HUES6 (cell line): ENCODE data around the gene ELAPOR1.
A peak's percentile ranks its signal among the peaks of the same experiment; 100 is the strongest.

Source experiments
- H3K27ac ChIP-seq: 2 replicates; pipeline ENCODE4 v1.7.0; 2013; ENCODE audit warnings: low read depth, mild to moderate bottlenecking, low read length, inconsistent platforms
- H3K27me3 ChIP-seq: 2 replicates; pipeline ENCODE4 v1.6.1; 2013; ENCODE audit warnings: low read length; ENCODE audit not compliant: control insufficient read depth, insufficient read depth
- H3K36me3 ChIP-seq: 2 replicates; pipeline ENCODE4 v1.6.1; 2013; ENCODE audit warnings: low read length; ENCODE audit not compliant: control insufficient read depth, insufficient read depth
- H3K4me1 ChIP-seq: 2 replicates; pipeline ENCODE4 v1.6.1; 2013; ENCODE audit warnings: low read length; ENCODE audit not compliant: control insufficient read depth, insufficient read depth
- H3K4me3 ChIP-seq: 2 replicates; pipeline ENCODE4 v1.5.1; 2013; ENCODE audit warnings: low read depth, low read length
- H3K9ac ChIP-seq: one replicate; pipeline ENCODE4 v1.6.1; 2013; ENCODE audit warnings: mild to moderate bottlenecking, low read length
- H3K9me3 ChIP-seq: 2 replicates; pipeline ENCODE4 v1.6.1; 2013; ENCODE audit warnings: low read depth, low read length; ENCODE audit not compliant: control insufficient read depth, insufficient read depth

ELAPOR1 gene, protein sequence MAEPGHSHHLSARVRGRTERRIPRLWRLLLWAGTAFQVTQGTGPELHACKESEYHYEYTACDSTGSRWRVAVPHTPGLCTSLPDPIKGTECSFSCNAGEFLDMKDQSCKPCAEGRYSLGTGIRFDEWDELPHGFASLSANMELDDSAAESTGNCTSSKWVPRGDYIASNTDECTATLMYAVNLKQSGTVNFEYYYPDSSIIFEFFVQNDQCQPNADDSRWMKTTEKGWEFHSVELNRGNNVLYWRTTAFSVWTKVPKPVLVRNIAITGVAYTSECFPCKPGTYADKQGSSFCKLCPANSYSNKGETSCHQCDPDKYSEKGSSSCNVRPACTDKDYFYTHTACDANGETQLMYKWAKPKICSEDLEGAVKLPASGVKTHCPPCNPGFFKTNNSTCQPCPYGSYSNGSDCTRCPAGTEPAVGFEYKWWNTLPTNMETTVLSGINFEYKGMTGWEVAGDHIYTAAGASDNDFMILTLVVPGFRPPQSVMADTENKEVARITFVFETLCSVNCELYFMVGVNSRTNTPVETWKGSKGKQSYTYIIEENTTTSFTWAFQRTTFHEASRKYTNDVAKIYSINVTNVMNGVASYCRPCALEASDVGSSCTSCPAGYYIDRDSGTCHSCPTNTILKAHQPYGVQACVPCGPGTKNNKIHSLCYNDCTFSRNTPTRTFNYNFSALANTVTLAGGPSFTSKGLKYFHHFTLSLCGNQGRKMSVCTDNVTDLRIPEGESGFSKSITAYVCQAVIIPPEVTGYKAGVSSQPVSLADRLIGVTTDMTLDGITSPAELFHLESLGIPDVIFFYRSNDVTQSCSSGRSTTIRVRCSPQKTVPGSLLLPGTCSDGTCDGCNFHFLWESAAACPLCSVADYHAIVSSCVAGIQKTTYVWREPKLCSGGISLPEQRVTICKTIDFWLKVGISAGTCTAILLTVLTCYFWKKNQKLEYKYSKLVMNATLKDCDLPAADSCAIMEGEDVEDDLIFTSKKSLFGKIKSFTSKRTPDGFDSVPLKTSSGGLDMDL

DNA sequence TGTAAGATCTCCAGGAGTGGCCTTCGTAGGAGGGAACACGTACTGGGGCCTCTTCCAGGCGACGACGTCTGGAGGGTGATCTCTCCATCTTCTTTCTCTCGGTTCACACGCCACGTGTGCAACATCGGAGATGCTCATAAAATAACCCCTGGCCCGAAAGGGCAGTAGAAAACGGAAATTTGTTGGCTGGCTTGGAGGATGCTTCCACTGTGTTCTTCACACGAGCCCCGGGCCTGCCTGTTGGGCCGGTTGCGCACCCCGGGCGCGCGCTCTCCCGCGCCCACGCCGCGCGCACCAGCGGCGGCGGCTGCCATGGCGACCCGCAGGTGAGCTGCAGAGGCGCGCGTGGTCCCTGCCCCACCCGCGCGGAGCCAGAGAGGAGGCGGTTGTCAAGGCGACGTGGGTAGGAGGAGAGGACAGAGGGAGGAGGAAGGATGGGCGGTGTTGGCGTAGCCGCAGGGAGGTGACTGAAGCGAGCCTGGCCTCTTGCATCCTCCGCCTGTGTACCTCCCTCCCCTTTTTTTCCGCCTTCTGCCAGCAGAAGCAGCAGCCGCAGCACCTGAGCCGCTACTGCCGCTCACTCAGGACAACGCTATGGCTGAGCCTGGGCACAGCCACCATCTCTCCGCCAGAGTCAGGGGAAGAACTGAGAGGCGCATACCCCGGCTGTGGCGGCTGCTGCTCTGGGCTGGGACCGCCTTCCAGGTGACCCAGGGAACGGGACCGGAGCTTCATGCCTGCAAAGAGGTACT lies at the start of gene ELAPOR1:
ELAPOR1 (plus strand) TSS at position 526 of the 752 bp plus-strand sequence; CDS start at position 595, 69 bp downstream.
- H3K27ac ChIP-seq, result no peak within 1 kb of the TSS
- peaks cover 67% of the 10 kb centered on the region for H3K27me3 ChIP-seq
- H3K4me3 ChIP-seq, result peak within 1 kb of the TSS; percentile 61
- H3K9me3 ChIP-seq, result no peaks in the 10 kb centered on the region
- no peaks in the 10 kb centered on the region for H3K36me3 ChIP-seq
- no peak within 1 kb of the TSS for H3K9ac ChIP-seq
- H3K4me1 ChIP-seq, result no peaks in the 10 kb centered on the region; the same call in 1 of the 2 replicates

DNA sequence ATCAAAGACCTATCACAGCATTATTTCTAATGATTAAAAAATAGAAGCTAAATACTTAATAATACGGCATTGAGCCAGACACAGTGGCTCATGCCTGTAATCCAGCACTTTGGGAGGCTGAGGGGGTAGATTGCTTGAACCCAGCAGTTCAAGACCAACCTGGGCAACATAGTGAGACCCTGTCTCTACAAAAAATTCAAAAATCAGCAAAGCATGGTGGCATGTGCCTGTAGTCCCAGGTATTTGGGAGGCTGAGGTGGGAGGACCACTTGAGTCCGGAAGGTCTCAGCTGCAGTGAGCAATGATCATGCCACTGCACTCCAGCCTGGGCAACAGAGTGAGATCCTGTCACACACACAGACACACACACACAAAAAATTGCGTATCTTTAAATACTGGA lies 48.8 kb upstream of the ELAPOR1 start:
- Histone ChIP-seq H3K27ac (no peak overlapping the region), H3K36me3 (peaks cover 54% of the 10 kb centered on the region), H3K9ac (no peak overlapping the region), H3K27me3 (no peaks in the 10 kb centered on the region), H3K9me3 (no peaks in the 10 kb centered on the region), H3K4me3 (no peak overlapping the region), H3K4me1 (no peaks in the 10 kb centered on the region)

DNA sequence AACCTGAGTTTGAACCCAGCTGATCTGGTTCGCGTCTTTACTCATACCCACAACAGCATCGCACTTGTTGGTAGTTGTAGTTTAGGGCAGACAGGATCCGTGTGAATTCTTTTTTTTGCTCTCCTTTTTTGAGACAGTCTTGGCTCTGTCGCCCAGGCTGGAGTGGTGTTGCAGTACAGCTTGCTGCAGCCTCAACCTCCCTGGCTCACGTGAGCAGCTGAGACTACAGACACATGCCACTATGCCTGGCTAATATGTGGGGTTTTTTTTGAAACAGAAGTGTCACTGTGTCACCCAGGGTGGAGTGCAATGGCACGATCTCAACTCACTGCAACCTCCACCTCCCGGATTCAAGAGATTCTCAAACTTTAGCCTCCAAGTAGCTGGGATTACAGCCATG lies 46.0 kb upstream of the ELAPOR1 start:
- peaks cover 59% of the 10 kb centered on the region for H3K36me3 ChIP-seq
- no peak overlapping the region for H3K27ac ChIP-seq
- no peak overlapping the region for H3K9ac ChIP-seq
- H3K4me1 ChIP-seq, result no peaks in the 10 kb centered on the region
- H3K4me3 ChIP-seq, result no peak overlapping the region
- H3K9me3 ChIP-seq, result no peaks in the 10 kb centered on the region
- H3K27me3 ChIP-seq, result no peaks in the 10 kb centered on the region

DNA sequence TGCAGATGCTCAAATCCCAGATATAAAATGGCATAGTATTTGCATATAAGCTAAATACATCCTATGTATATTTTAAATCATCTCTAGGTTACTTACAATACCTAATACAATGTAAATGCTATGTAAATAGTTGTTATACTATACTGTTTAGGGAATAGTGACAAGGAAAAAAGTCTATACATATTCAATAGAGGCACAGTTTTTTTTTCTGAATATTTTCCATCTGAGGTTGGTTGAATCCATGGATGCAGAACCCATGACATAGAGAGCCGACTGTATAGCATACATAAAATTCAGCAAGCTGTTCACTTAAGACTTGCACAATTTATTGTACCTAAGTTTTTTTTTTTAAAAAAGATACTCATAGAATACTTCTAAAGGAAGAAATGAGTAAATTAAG lies 44.6 kb upstream of the ELAPOR1 start:
- Histone ChIP-seq H3K9me3 (no peaks in the 10 kb centered on the region), H3K4me3 (no peak overlapping the region), H3K36me3 (peaks cover 58% of the 10 kb centered on the region), H3K27me3 (no peaks in the 10 kb centered on the region), H3K27ac (no peak overlapping the region), H3K9ac (no peak overlapping the region), H3K4me1 (no peaks in the 10 kb centered on the region)

DNA sequence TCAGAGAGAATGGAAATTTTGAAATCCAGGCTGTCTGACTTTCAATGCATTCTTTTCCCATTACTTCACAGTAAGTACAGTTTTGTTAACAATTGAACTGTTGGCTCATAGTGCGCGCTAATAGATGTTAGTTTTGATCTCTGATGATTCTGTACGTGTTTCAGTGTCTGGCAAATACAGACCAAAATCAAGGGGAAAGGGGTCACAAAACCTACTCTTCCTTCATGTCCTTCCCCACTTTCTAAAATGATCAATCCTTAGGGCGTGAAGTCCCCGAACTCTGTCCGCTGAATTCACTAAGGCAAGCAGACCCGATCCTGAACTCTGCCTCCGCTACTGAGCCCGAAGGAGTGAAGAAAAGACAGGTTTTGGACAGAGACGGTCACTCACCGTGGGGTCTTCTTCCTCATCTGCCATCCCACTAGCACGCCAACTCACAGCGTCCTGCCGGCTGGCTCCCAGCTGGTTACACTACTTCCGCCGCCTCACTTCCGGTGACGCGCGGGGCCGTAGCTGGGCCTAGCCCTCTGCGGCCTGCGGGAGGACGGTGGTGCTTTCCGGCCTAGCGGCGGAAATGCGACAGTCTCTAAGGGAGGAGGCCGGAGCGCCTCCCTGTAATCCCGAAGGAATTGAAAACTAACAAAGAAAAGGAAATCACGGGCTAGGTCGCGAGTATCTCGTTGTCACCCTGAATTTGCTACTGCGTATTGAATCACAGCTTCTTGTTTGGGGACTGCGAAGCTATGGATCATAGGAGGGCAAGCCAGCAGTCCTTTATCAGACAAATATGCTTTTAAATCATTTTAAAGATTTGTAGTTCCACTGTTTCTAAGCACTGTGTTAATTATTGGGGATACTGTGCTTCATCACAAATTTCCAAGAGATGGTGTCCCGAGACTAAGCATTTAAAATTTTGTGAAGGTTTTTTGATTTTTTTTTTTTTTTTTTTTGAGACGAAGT lies 38.1 kb upstream of the ELAPOR1 start, which contains the start of gene TAF13:
TAF13 (minus strand) TSS at position 473 of the 960 bp plus-strand sequence; CDS start at position 417, 56 bp downstream.
- Histone ChIP-seq H3K9me3 (no peaks in the 10 kb centered on the region), H3K4me1 (peaks cover 8% of the 10 kb centered on the region; the same call in 1 of the 2 replicates), H3K27me3 (no peaks in the 10 kb centered on the region), H3K36me3 (peaks cover 19% of the 10 kb centered on the region), H3K4me3 (peak within 1 kb of the TSS; percentile 99), H3K27ac (peak within 1 kb of the TSS; percentile 86), H3K9ac (peak within 1 kb of the TSS; percentile 95)

DNA sequence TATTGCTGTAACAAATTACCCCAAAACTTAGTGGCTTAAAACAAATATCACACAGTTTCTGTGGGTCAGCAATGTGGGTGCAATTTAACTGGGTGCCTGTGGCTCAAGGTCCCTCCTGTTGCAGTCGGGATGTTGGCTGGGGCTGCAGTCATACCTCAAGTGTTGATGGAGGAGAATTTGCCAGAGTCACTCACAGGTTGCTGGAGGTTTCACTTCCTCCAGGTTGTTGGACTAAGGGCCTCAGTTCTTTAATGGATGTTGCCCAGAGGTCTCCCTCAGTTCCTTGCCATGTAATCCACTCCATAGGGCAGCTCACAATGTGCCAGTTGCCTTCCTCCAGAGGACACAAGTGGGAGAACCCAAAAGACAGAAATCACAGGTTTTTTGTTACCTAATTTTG lies 35.6 kb upstream of the ELAPOR1 start:
- Histone ChIP-seq H3K36me3 (peaks cover 7% of the 10 kb centered on the region), H3K4me3 (no peak overlapping the region), H3K27me3 (no peaks in the 10 kb centered on the region), H3K27ac (no peak overlapping the region), H3K4me1 (peaks cover 8% of the 10 kb centered on the region; the same call in 1 of the 2 replicates), H3K9me3 (no peaks in the 10 kb centered on the region), H3K9ac (no peak overlapping the region)

DNA sequence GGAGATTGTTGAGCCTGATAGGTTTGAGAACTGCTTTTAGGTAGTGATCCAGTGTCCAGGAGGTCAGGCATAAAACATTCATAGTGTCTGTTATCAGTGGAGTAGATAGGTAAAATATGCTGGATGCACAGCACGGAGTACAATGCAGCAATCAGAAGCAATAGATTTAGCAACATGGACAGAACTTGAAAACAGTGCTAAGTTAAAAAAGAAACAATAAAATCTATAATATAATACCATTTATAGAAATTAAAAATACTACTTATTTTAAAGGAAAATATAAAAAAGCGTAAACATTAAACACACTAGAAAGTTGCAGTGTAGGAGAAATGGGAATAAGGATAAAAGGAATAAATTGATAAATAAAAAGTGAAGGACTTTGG lies 34.7 kb upstream of the ELAPOR1 start:
- no peaks in the 10 kb centered on the region for H3K27me3 ChIP-seq
- H3K36me3 ChIP-seq, result peaks cover 3% of the 10 kb centered on the region; the same call in 1 of the 2 replicates
- no peak overlapping the region for H3K4me3 ChIP-seq
- H3K27ac ChIP-seq, result no peak overlapping the region
- no peaks in the 10 kb centered on the region for H3K9me3 ChIP-seq
- H3K9ac ChIP-seq, result no peak overlapping the region
- peaks cover 18% of the 10 kb centered on the region for H3K4me1 ChIP-seq

DNA sequence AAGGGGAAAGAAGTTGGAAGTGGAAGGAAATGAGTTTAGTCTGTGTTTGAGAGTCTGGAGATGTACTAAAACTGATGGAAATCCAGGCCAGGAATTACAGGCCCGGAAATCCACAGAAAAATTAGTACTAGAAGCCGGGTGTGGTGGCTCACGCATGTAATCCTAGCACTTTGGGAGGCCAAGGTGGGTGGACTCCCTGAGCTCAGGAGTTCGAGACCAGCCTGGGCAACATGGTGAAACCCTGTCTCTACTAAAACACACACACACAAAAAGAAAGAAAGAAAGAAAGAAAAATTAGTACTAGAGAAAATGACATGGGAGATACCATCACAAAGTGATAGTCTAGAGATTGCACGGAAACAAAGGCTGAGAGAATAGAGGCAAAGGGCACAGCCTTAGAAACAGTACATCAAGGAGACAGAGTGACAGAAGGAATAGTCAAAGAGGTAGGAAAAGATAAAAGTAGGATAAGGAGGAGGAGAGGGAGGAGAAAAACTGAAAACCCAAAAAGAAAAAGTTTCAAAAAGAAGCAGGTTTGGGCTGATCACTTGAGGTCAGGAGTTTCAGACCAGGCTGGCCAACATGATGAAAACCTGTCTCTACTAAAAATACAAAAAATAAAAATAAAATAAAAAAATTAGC lies 33.4 kb upstream of the ELAPOR1 start:
- peaks cover 2% of the 10 kb centered on the region; the same call in 1 of the 2 replicates for H3K36me3 ChIP-seq
- no peaks in the 10 kb centered on the region for H3K27me3 ChIP-seq
- H3K4me1 ChIP-seq, result peaks cover 18% of the 10 kb centered on the region
- H3K4me3 ChIP-seq, result no peak overlapping the region
- H3K27ac ChIP-seq, result peak overlapping the region; percentile 0; the same call in 1 of the 2 replicates
- no peaks in the 10 kb centered on the region for H3K9me3 ChIP-seq
- H3K9ac ChIP-seq, result no peak overlapping the region

DNA sequence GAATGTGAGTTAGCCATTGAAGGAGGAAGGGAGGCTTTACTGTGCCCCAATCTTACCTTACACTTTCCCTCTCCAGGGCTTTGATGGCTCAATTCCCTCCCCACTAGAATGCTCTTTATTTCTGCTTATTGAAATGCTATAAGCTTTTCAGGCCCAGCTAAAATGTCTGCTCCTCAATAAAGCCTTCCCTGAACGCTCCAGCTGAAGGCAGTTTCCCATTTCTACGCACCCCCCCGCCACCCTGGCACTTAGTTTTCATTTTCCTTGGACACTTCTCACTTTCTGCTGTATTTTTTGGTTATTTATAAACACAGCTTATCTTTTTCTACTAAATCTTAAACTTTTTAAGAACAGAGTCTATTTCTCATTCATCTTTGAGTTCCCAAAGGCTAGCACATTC lies 30.4 kb upstream of the ELAPOR1 start:
- Histone ChIP-seq H3K27me3 (no peaks in the 10 kb centered on the region), H3K4me3 (no peak overlapping the region), H3K9me3 (no peaks in the 10 kb centered on the region), H3K9ac (no peak overlapping the region), H3K36me3 (no peaks in the 10 kb centered on the region), H3K4me1 (peaks cover 15% of the 10 kb centered on the region), H3K27ac (no peak overlapping the region)
